CD4-positive, alpha-beta T cell (primary cell): Measurements from ENCODE around the gene PPP2R3A. TPM values are rescaled to one million over a fixed set of nuclear protein-coding genes. Genes with fewer than 3 reads are reported as not detected.

Source experiments
- ATAC-seq: fragments of 200-7000 bp; cut with Tn5 transposase; one replicate; pipeline ENCODE4 v1.10.0; 2022; ENCODE audit warnings: mild to moderate bottlenecking; ENCODE audit not compliant: poor library complexity
- CTCF ChIA-PET: fragments of 350-600 bp; sonication (Branson Sonifier 250); formaldehyde crosslinking; loops from one replicate; lab custom pipeline; 2021; ENCODE audit warnings: antibody characterized with exemption, inconsistent platforms; lab: Charles Lee
- POLR2A ChIA-PET: fragments of 350-600 bp; sonication (Branson Sonifier 250); formaldehyde crosslinking; loops from one replicate; lab custom pipeline; 2021; ENCODE audit warnings: antibody characterized with exemption, inconsistent platforms; lab: Charles Lee
- DNase-seq, 14 experiments: peaks; one replicate each; pipeline ENCODE4 v3.0.0-alpha.2; 2013 to 2020; ENCODE audit warnings: mixed read lengths in 2 of 14
- H3K27ac ChIP-seq, 2 donors: one replicate each; pipeline versions ENCODE4 v1.5.1 to v1.7.0; 2013; ENCODE audit warnings: low read length in 2 of 2, low read depth in 1 of 2, mild to moderate bottlenecking in 1 of 2
- H3K27me3 ChIP-seq, 2 experiments: 1 replicate in 1 of 2; 2 replicates in 1 of 2; pipeline versions ENCODE4 v1.6.1 to v1.7.0; 2013; ENCODE audit warnings: low read length in 2 of 2, control low read depth in 1 of 2, mild to moderate bottlenecking in 1 of 2, moderate library complexity in 1 of 2; ENCODE audit not compliant: insufficient read depth in 2 of 2, control insufficient read depth in 1 of 2
- H3K36me3 ChIP-seq: one replicate; pipeline ENCODE4 v1.6.1; 2013; ENCODE audit warnings: low read length, control low read depth; ENCODE audit not compliant: insufficient read depth
- H3K4me1 ChIP-seq: one replicate; pipeline ENCODE4 v1.6.1; 2013; ENCODE audit warnings: low read length, control low read depth; ENCODE audit not compliant: insufficient read depth
- H3K4me3 ChIP-seq: one replicate; pipeline ENCODE4 v1.5.1; 2013; ENCODE audit warnings: mild to moderate bottlenecking, low read length, moderate library complexity
- H3K9me3 ChIP-seq, 2 experiments: 1 replicate in 1 of 2; 2 replicates in 1 of 2; pipeline versions ENCODE4 v1.6.1 to v1.7.0; 2013; ENCODE audit warnings: low read length in 2 of 2, mild to moderate bottlenecking in 2 of 2, control low read depth in 1 of 2, moderate library complexity in 1 of 2; ENCODE audit not compliant: control insufficient read depth in 1 of 2, insufficient read depth in 1 of 2
- H3K27ac Mint-ChIP-seq: one replicate; pipeline ENCODE4 v1.8.0; 2020; ENCODE audit warnings: mixed read lengths
- H3K27me3 Mint-ChIP-seq: one replicate; pipeline ENCODE4 v1.8.0; 2021; ENCODE audit warnings: mixed read lengths
- H3K36me3 Mint-ChIP-seq: one replicate; pipeline ENCODE4 v1.8.0; 2021; ENCODE audit warnings: low read depth, mixed read lengths
- H3K4me1 Mint-ChIP-seq: one replicate; pipeline ENCODE4 v1.8.0; 2021; ENCODE audit warnings: low read depth, mixed read lengths
- H3K4me3 Mint-ChIP-seq: one replicate; pipeline ENCODE4 v1.8.0; 2020; ENCODE audit warnings: mild to moderate bottlenecking, mixed read lengths
- H3K9me3 Mint-ChIP-seq: one replicate; pipeline ENCODE4 v1.8.0; 2020; ENCODE audit warnings: mixed read lengths
- CTCF ChIP-seq: fragments of 200-600 bp; IDR thresholded peaks from one replicate; pipeline ENCODE4 v1.8.0; 2022; ENCODE audit warnings: antibody characterized with exemption, mild to moderate bottlenecking
- intact Hi-C, 2 experiments: fragments of 100-400 bp; cut with DNase I in 1 of 2; cut with micrococcal nuclease in 1 of 2; formaldehyde crosslinking; loops; one replicate each; pipeline versions ENCODE4 v1.15.1 to v1.9.0; 2023 to 2025; cut with DNase I, micrococcal nuclease
- total RNA-seq, 174 experiments: library from RNA in 2 of 174; stranded (reverse) in 2 of 174; gene quantifications; one replicate each; pipeline ENCODE4 v1.2.3 and lab custom pipeline; 2021 to 2026

The PPP2R3A gene
- total RNA-seq, 2 experiments from 2014 or later: 0.14 to 0.31 TPM

- intact Hi-C loops: no loop called here
- Histone ChIP-seq H3K4me1 (no peaks in the 10 kb centered on the region), H3K9me3 (peaks cover 0 to 7% of the 10 kb centered on the region in 2 experiments), H3K4me3 (no peak overlapping the region), H3K27ac (no peak overlapping the region), H3K36me3 (no peaks in the 10 kb centered on the region), H3K27me3 (peaks cover 0 to 2% of the 10 kb centered on the region in 2 experiments)
- peaks cover 9% of the 10 kb centered on the region for H3K9me3 Mint-ChIP-seq
- no peak overlapping the region for H3K27ac Mint-ChIP-seq
- CTCF ChIA-PET: no interaction called here
- no peak for DNase-seq
- H3K4me1 Mint-ChIP-seq: no peaks in the 10 kb centered on the region
- H3K36me3 Mint-ChIP-seq: no peaks in the 10 kb centered on the region
- no peak for ATAC-seq
- H3K27me3 Mint-ChIP-seq: peaks cover 19% of the 10 kb centered on the region
- TF ChIP-seq CTCF: no peak
- no peak overlapping the region for H3K4me3 Mint-ChIP-seq
- POLR2A ChIA-PET: no interaction called here
These were observed 14.6 kb upstream of the PPP2R3A start for GRCh38 chr3:135950941-135951340.

- Mint-ChIP-seq H3K27me3 (peaks cover 36% of the 10 kb centered on the region), H3K4me3 (peak overlapping the region; percentile 86), H3K36me3 (no peaks in the 10 kb centered on the region), H3K4me1 (peaks cover 13% of the 10 kb centered on the region), H3K27ac (no peak overlapping the region), H3K9me3 (peaks cover 15% of the 10 kb centered on the region)
- H3K27ac ChIP-seq: no peak overlapping the region
- ChIA-PET POLR2A (no interaction called here), CTCF (no interaction called here)
- no peak overlapping the region for H3K4me3 ChIP-seq
- no peak for TF ChIP-seq CTCF
- H3K9me3 ChIP-seq: peaks cover 15% of the 10 kb centered on the region in 2 experiments
- H3K36me3 ChIP-seq: no peaks in the 10 kb centered on the region
- DNase-seq (no peak), ATAC-seq (no peak)
- intact Hi-C loops: loop anchor here in 1 of 2 experiments (5.0 kb wide), 1 partner anchor 773 kb away; no protein-coding TSS in a partner anchor
- peaks cover 16 to 26% of the 10 kb centered on the region in 2 experiments for H3K27me3 ChIP-seq
- H3K4me1 ChIP-seq: peaks cover 12% of the 10 kb centered on the region
These were observed 1.2 kb upstream of the PPP2R3A start for GRCh38 chr3:135964160-135964955.

GRCh38 chr3:135965129-135965505, 411 bp upstream of the PPP2R3A start:
- H3K36me3 ChIP-seq: no peaks in the 10 kb centered on the region
- Mint-ChIP-seq H3K36me3 (no peaks in the 10 kb centered on the region), H3K4me1 (peaks cover 13% of the 10 kb centered on the region), H3K9me3 (peaks cover 13% of the 10 kb centered on the region), H3K27ac (peak overlapping the region; percentile 43), H3K27me3 (peaks cover 41% of the 10 kb centered on the region), H3K4me3 (peak overlapping the region; percentile 86)
- CTCF ChIA-PET: no interaction called here
- H3K27ac ChIP-seq: no peak overlapping the region
- intact Hi-C loops: no loop called here
- TF ChIP-seq CTCF: no peak
- H3K4me3 ChIP-seq: peak overlapping the region; percentile 25
- POLR2A ChIA-PET: no interaction called here
- ATAC-seq: no peak
- peaks cover 8 to 13% of the 10 kb centered on the region in 2 experiments for H3K9me3 ChIP-seq
- H3K4me1 ChIP-seq: peaks cover 12% of the 10 kb centered on the region
- no peak for DNase-seq
- peaks cover 16 to 28% of the 10 kb centered on the region in 2 experiments for H3K27me3 ChIP-seq
